HG03469 (cell line): ENCODE data around the gene KIAA1549.
A peak's percentile ranks its signal among the peaks of the same experiment; 100 is the strongest.

Source experiments
- ATAC-seq: cut with Tn5 transposase; IDR thresholded peaks from one replicate; pipeline ENCODE4 v1.9.1; 2021; ENCODE audit warnings: mild to moderate bottlenecking, moderate library complexity, moderate number of reproducible peaks; ENCODE audit not compliant: unreplicated experiment

KIAA1549 gene

DNA sequence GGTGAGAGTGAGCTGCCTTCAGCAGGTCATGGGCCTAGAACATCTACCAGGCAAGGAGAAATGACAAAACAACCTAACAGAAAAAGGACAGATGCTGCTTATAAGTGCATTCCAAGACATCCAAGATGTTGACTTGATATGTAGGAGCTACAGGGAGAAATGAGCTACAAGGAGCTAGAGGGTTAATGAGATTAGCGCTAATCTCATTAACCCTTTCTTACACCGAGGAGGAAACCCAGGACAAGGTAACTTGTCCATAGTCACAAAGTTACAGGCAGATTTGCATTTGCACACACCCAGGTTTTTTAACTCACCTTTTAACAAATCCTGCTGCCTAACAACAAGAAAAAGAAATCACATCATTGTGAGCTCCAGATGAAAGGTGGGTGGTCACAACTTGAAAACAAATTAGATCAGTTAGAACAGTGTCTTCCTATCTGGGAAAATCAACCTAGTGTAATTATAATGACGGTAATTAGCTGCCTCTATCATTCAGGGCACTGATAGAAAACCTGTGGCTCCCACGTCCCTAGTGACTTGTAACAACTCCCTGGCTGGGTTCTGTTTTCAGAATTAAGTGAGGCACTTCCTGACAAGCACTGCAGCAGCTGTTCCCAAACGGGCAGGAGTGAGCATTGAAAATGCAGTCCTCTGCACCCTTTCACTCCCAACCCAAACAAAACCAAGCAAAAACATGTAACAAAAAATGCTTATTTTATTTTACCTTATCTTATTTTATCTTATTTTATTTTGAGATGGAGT is 5.7 kb downstream of the KIAA1549 start:
- ATAC-seq, result no peak

DNA sequence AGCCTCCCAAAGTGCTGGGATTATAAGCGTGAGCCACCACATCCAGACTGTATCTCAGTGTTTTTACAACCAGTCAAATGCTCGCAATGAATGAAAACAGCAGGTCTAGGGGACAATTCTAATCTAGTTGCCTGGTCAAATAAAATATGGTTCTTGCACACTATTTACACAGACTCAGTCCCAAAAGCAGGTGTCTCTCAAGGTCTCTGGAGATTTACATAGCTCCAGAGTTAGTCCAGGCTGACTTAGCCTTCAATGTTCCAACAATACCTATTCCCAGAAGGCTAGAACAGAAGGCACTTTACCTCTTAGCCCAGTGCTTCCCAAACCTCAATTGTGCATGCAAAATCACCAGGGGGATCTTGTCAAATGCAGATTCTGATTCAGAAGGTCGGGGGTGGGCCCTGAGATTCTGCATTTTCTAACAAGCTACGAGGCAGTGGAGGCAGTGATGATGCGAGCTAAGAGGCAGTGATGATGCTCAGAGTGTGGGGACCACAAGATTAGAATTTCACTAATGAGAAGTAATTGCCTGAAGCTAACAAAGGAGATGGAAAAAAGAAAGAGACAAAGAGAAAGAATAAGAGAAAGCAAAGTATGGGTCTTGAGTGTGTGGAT is 6.4 kb downstream of the KIAA1549 start:
- no peak for ATAC-seq

DNA sequence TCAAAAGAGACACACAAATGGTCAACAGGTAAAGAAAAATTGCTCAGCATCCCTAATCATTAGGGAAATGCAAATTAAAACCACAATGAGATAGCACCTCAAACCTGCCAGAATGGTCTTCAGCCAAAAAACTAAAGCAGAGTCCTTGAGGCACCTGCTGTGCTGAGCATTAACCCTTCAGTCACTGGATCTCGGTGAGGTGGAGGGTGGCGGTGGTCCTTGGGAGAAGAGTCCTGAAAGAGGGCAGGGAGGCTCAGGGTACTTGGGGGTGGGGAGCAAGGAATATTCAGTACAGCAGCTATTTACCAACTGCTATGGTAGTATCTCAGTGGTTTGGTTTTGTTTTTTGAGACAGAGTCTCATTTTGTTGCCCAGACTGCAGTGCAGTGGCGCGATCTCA is 7.1 kb downstream of the KIAA1549 start:
- no peak for ATAC-seq

DNA sequence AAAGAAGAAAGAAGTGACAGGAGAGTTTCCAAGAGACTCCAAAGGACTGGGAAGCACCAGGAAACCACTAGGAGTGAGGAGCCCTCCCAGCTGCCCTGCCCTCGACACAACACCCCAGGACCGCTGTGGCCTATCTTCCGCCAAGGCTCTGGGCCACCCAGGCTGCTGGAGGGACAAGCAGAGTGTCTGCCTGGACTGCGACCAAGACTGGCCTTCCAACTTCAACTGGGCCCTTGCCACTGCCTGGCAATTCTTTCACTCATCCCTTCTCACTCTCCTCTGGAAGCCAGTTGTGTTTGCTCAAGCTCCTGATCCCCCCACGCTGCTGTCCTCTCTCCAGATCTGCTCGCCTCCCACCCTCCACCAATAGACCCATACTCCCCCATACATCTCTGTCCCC is 10.2 kb downstream of the KIAA1549 start:
- no peak for ATAC-seq

DNA sequence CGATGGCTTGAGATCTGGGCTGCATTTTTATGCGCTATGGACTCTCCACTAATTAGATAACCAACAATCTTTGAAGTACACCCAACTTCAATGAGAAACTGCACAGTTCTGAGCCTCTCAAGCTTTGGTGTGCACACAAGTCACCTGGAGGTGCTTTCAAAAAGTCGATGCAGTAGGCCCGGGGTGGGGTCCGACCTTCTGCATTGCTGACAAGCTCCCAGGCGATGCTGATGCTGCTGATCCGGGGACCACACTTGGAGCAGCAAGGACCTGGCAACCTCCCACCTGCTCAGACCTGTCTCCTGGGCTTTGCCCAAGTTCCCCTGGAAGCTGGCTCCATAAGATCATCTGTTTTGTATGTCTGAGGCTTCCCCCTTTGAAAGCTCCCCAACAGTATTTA is 10.7 kb downstream of the KIAA1549 start:
- no peak for ATAC-seq

DNA sequence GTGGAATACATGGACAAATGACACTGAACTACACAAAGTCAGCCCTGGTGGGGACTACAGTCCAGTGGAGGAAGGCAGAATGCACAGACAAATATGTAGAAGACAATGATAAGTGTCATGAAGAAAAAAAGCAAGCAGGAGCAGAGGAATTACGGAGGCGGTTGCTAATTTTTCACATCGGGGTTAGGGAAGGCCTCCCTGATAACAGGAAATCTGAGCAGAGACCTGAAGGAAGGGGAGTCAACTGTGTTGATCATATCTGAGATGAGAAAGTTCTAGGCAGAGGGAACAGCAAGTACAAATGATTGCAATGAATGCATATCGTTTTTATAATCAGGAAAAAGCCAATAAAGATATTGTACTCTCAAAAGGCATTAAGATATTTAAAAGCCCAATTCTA is 14.0 kb downstream of the KIAA1549 start:
- no peak for ATAC-seq

DNA sequence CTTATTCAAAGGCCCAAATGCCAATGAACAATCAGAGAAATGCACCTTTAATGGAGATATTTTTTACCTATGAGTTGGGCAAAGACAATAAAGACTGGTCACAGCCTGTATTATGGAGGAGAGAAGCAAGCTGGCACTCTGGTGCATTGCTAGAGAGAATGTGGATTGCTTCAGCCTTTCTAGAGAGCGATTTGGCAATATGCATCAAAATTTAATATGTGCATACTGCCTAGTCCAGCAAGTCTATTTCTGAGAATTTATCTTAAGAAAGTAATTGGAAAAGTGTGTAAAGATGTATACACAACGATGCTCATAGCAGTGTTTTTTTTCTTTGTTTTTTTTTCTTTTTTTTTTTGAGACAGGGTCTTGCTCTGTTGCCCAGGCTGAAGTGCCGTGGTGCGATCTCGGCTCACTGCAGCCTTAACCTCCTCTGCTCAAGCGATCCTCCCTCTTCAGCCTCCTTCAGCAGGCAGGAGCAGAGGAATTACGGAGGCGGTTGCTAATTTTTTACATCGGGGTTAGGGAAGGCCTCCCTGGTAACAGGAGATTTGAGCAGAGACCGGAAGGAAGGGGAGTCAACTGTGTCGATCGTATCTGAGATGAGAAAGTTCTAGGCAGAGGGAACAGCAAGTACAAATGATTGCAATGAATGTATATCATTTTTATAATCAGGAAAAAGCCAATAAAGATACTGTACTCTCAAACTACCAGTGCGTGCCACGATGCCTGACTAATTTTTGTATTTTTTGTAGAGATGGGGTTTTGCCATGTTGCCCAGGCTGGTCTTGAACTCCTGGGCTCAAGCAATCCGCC is 16.4 kb downstream of the KIAA1549 start:
- no peak for ATAC-seq

DNA sequence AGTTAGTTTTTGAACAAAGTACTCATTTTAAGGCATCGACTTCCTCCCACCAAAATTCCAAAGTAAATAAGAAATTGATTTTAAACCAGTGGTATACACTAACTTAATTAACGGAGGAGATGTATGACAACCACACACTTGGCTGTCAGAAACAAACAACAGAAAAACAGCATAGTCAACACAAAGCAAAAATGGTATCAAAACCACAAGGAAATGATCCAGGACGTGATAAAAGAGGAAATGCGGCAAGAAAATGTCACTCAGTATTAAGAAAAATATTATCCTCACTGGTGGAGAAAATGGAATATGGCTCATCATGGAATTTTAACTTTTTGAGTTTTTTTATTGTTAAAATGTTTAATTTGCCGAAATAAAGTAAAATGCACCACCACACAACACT is 17.5 kb downstream of the KIAA1549 start:
- no peak for ATAC-seq

DNA sequence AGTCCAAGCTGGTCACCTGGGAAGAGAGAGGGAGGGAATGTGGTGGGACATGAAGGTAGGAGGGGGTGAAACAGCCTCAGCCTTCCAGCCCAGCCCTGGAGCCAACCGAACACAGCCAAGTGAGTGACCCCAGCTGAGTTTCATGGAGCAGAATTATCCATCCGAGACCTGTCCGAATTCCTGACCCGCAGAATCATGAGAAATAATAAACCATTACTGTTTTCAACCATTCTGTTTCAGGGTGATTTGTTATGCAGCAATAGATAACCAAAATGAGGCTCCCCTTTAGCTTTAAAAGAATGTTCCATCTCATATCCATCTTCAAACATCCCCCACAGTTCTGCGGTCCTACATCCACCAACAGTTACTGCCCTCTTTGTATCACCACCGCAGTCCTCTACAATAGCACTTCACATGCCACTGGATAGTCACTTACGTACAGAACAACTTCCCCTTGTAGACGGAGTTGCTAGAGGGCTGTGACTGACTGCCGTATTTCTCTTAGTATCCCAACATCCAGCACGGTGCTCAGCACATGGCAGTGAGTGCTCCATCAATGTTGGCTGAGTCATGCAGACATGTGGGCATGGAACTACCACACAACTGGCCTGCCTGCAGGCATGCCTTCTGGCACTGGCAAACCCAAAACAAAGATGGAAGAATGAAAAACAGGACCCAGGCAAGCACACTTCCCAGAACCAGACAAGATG is 18.5 kb downstream of the KIAA1549 start:
- ATAC-seq, result no peak

DNA sequence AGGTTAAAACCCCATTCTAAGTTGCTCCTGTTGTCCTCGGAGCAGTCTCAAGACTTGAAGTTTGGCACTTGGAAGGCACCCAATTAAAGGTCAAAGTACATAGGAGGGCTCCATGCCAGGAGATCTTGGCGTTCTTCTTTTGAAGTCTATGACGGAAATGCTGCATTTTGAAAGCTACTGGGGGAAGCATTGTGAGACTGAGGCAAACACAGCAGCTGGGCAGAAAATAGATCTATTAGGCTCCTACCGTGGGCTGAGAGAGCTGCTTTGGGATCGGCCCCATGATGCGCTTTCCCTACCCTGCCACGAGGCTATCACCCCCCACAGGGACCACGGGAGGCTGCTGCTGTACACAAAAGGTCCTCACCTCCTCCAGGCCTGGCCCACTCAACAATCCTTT is 20.0 kb downstream of the KIAA1549 start:
- no peak for ATAC-seq

DNA sequence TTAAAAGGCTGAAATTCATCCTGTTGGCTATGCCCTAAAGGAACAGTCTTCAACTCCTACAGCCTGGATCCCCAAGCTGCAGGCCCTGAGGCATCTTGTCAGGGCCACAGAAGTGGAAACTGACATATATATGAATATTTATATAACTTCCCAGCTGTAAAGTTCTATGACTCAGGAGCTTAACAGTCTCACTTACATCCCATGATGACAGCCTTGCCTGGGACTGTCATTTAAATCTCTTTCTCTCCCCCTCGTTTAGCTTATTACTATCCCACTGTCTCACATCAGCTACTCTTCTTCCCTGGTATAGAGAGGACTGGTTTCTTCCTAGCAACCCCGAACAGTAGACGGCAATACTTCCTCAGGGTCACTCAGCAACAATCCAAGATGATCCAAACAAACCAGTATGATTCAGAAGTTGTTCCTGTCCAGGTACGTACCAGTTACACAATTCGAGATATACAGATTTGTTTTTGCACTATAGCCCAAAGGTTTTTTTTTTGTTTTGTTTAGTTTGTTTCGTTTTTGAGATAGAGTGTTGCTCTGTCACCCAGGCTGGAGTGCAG is 22.7 kb downstream of the KIAA1549 start:
- ATAC-seq, result no peak

DNA sequence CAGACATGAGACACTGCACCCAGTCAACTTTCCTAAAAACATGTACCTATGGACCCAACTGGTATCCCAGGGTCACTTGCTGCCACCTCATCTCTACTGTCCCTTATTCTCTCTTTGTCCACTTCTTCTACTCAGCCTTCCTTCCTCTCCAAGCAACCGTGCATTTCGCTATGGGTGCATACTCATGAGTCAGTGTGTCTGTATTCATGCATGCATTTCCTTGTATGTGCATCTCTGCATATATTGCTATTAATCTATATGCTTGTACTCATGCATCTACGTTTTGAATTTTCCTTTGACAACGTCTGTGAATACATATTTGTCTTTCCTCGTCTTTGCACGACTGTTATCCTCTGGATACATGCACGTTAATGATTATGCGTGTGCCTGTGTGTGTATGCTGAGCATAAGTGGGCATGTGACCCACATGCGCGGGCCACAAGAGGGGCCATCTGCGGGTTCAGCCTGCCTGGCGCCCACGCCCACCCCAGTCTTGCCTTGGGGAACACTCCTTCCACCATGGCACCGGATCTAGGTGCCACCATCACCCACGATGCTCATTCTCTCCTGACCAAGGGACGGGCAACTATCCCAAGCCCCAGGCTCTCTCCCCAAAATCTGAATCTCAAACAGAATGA is 23.3 kb downstream of the KIAA1549 start:
- no peak for ATAC-seq

DNA sequence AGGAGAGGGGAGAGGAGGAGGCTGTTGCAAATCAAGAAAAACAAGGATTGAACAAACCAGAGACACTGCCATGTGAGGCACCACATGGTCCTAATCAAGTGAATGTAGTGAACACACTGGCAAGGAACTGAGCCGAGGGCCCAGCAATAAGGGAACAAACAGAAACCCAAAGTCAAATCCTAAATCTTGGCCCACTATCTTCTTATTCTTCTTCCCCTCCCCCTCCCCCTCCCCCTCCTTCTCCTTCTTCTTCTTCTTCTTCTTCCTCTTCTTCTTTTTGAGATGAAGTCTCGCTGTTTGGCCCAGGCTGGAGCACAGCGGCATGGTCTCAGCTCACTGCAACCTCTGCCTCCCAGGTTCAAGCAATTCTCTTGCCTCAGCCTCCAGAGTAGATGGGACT is 24.0 kb downstream of the KIAA1549 start:
- ATAC-seq, result no peak

DNA sequence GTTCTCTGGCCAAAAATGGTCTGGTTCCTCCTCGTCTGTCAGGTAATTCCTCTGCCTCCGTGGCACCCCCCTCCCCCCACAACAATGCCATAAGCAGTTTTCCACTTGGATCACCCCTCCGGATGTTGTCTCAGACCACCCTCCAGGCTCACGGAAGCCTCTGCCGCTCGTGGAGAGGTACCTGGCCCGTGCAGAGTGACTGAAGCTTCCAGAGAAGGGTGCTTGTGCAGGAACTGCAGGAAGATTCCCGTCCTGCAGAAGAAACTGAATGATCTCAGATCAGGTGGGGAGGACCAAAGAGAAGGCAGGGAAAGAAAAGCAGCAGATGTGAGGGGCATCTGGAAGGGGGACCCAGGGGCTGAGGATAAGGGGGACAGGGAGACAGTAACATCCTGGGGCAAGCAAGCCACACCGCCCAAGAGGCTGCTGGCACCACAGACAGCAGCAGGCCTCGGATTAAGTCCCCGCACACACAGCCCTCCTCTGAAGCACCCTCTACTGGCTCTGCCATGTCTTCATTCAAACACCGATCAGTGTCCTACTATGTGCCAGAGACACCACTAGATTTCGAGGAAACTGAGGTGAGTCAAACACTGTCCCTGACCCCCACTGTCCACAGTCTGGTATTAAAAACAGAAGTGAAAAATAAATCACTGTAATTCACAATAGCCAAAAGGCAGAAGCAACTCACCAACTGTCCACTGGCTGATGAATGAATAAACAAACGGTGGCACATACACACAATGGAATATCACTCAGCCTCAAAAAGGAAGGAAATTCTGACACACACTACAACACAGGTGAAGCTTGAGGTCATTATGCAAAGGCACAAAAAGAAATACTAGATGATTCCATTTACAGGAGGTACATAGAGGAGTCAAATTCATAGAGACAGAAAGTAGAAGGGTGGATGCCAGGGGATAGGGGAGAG is 26.4 kb downstream of the KIAA1549 start:
- no peak for ATAC-seq

DNA sequence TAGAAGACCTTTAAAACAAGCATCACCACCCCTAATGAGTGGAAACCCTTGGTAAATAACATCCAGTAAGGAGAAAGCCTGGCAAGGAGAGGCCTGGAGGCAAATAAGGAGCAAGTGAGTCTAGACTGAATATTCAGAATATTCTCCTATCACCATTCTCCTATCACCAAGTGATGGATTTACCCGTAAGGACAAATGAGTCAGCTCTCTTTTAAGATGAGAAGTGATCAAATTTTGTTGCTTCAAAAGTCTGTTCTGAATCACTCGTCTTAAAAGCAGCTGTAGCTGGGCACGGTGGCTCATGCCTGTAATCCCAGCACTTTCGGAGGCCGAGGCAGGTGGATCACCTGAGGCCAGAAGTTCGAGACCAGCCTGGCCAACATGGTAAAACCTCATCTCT is 28.4 kb downstream of the KIAA1549 start:
- ATAC-seq, result no peak

DNA sequence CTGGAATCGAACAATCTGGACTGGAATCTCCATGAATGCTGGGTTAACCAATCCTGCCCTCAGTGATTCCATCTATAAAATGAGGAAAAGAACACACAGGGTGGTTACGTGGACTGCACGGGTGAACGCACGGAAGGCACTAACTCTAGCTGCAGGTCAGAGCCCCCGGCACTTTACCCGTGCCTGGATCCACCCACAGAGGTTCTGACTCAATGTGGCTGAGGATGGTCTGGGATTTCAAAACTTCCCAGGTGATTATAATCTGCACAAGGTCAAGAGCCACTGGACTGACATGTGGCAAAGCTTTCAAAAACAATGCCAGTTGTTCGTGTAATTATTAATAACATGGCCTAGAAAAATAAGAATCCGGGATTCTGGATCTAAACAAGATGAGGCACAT is 29.2 kb downstream of the KIAA1549 start:
- ATAC-seq, result no peak

DNA sequence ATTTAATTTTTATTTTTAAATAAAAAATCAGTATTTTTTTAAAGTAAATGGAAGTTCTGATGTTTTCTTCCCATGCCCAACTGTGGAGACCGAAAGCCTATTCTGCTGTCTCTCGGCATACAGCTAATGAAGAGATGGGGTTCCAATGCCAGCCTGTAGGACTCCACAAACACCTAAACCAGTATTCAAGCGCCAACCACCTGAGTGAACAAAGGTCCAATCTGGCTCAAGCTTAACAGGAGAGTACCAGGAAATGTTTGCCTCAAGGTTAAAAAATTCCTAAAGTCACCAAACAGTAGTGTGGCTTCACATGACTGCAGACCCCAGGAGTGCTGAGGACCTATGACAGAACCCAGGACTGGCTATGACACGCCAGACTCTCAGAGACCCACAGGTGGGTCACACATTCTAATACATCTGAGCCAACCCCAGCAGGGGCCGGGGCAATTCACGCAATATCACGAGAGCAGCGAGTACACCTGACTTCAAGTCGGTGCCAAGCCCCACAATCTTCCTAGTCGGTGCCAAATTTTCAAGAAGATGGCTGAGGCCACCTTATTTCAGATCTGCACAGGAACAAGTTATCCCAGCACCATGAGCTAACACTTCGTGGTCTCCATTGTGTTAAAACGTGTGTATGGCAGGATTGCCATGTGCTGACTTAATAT is 31.6 kb downstream of the KIAA1549 start:
- ATAC-seq, result no peak

DNA sequence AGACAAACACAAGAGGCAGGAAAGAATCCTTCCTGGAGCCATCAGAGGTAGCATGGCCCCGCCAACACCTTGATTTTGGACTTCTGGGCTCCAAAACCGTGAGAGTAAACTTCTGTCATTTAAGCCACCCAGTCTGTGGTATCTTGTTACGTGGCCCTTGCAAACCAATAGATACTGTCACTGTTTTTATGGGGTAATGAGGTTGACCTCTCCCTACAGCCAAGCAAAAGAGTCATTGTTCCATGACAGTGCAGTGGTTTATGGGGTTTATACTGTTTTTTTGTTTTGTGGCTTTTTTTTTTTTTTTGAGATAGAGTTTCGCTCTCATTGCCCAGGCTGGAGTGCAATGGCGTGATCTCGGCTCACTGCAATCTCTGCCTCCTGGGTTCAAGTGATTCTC is 32.8 kb downstream of the KIAA1549 start:
- peak; percentile 58 for ATAC-seq

DNA sequence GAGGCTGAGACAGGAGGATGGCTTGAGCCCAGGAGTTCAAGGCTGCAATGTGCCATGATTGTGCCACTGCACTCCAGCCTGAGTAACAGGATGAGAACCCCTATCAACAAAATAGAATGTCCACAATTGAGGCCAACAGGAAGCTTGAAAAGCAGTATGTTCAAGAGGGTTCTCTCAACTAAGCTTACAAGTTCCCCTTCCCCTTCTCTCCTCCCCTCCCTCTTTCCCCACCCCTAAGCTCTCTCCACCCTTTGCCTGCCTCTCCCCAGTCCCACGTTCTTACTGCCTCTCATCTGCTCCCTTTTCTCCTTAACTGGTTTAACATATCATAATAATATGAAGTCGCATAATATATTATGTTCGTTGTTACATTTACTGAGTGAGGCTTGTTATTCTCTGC is 35.4 kb downstream of the KIAA1549 start:
- no peak for ATAC-seq
